Measurements from ENCODE around the gene SLC25A24. TPM values are rescaled to one million over a fixed set of nuclear protein-coding genes. Genes with fewer than 3 reads are reported as not detected.

Gene SLC25A24
- polyA plus RNA-seq, 1 donor, result 34.5 TPM

DNA sequence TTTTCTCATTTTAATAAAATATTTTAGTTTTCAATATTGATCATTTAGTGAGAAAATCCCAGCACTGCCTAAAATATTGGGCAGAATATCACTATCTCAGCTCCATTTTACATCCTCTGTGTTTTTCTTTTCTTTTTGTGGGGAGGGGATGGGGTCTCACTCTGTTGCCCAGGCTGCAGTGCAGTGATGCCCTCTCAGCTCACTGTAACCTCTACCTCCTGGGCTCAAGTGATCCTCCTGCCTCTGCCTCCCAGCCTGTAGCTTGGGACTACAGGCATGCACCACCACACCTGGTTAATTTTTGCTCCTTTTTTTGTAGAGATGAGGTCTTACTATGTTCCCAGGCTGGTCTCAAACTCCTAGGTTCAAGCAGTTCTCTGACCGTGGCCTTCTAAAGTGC, 76.1 kb downstream of the SLC25A24 start:
- no peaks in the 10 kb centered on the region for H3K36me3 ChIP-seq (ENCODE audit: control insufficient read depth, insufficient read depth, low read length)
- no peak overlapping the region for H3K27ac ChIP-seq (ENCODE audit: low read length)
- no peak overlapping the region for H3K4me3 ChIP-seq (ENCODE audit: low read length)
- no peaks in the 10 kb centered on the region for H3K27me3 ChIP-seq (ENCODE audit: control insufficient read depth, insufficient read depth, low read length)
- no peak for DNase-seq
- no peaks in the 10 kb centered on the region for H3K4me1 ChIP-seq (ENCODE audit: control insufficient read depth, insufficient read depth, low read length)
- WGBS (ENCODE audit: insufficient coverage, low lambda C conversion rate), result no CpG with 5 or more reads among the region's 1 CpG
- H3K9me3 ChIP-seq (ENCODE audit: control insufficient read depth, low read depth, low read length), result no peaks in the 10 kb centered on the region

DNA sequence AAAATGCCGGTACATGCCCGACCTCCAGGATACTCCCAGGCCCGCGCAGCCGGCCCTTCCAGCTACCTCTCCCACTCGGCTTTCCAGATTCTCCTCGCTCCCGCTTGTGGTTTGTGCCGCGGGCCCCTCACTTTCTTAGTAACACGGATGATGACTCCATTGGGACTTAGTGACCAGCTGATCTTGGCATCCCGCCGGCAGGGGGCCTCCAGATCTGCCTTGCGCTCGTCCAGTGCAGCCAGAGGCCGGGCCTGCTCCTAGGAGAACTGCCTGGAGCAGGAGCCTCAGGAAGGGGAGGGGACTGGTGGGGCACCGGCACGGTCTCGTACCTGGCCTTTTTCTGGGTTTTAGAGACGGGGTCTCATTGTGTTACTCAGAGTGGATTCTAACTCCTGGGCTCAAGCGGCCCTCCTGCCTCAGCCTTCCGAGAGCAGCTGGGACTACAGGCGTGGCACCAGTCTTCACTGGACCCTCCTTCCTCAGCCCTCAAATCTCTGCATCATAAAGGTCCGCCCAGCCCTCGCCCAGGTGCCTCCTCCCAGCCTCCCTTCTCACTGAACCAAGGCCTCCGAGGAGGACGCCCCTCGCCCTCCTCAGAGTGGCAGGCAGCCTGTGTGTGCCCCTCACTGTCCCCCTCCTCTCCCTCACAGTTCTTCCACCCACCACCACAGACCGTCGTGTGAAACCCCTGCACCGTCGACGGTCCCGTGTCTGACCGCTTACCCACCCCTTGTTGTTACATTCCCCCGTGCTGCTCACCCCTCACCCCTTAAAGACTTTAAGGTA, 78.6 kb downstream of the SLC25A24 start:
- Histone ChIP-seq H3K27me3 (ENCODE audit: control insufficient read depth, insufficient read depth, low read length) (no peaks in the 10 kb centered on the region), H3K27ac (ENCODE audit: low read length) (no peak overlapping the region), H3K9me3 (ENCODE audit: control insufficient read depth, low read depth, low read length) (no peaks in the 10 kb centered on the region), H3K4me1 (ENCODE audit: control insufficient read depth, insufficient read depth, low read length) (peaks cover 8% of the 10 kb centered on the region), H3K36me3 (ENCODE audit: control insufficient read depth, insufficient read depth, low read length) (no peaks in the 10 kb centered on the region), H3K4me3 (ENCODE audit: low read length) (no peak overlapping the region)
- peak in 1 of 2 donors; percentile 15 for DNase-seq
- no CpG with 5 or more reads among the region's 36 CpGs for WGBS (ENCODE audit: insufficient coverage, low lambda C conversion rate)

DNA sequence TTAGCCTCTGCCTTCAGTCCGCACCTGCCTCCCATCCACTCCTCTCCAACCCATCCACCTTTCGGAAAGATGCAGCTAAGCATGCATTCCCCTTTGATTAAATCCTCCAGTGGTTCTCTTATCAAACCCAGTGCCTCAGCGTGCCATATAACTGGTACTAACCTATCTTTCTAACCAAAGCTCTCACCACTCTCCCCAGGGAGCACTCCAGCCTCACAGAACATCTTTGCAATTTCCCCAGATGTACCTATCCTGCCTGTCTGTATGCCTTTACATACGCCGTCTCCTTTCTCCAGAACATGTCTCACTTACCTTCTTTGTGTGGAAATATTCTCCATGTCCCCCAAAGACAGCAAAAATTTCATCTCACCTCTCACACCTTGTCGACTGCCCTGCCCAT, 80.0 kb downstream of the SLC25A24 start:
- no peaks in the 10 kb centered on the region for H3K9me3 ChIP-seq (ENCODE audit: control insufficient read depth, low read depth, low read length)
- H3K4me1 ChIP-seq (ENCODE audit: control insufficient read depth, insufficient read depth, low read length), result peaks cover 8% of the 10 kb centered on the region
- no peak overlapping the region for H3K27ac ChIP-seq (ENCODE audit: low read length)
- H3K36me3 ChIP-seq (ENCODE audit: control insufficient read depth, insufficient read depth, low read length), result no peaks in the 10 kb centered on the region
- 94% methylated on average over 4 of the region's 6 CpGs for WGBS (ENCODE audit: insufficient coverage, low lambda C conversion rate)
- no peak overlapping the region for H3K4me3 ChIP-seq (ENCODE audit: low read length)
- H3K27me3 ChIP-seq (ENCODE audit: control insufficient read depth, insufficient read depth, low read length), result no peaks in the 10 kb centered on the region
- no peak for DNase-seq

DNA sequence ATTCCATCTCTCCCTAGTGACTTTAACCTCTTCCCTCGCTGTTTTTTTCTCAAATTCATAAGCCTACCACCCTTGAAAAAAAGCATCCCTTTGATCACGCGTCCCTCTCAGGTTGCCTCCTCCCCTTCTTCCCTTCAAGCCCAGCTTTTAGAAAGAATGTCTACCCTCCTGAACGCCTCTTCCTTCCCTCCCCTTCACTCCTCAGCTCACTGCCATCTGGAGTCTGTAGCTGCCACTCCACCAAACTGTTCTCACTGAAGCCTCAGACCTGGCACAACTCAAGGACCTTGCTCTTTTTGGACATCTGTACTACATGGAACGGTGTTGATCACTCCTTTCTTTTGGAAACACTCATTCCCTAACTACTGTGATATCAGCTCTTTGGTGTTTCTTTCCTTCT, 80.6 kb downstream of the SLC25A24 start:
- Histone ChIP-seq H3K27ac (ENCODE audit: low read length) (no peak overlapping the region), H3K4me3 (ENCODE audit: low read length) (no peak overlapping the region), H3K36me3 (ENCODE audit: control insufficient read depth, insufficient read depth, low read length) (no peaks in the 10 kb centered on the region), H3K9me3 (ENCODE audit: control insufficient read depth, low read depth, low read length) (no peaks in the 10 kb centered on the region), H3K27me3 (ENCODE audit: control insufficient read depth, insufficient read depth, low read length) (no peaks in the 10 kb centered on the region), H3K4me1 (ENCODE audit: control insufficient read depth, insufficient read depth, low read length) (peaks cover 8% of the 10 kb centered on the region)
- WGBS (ENCODE audit: insufficient coverage, low lambda C conversion rate), result 64% methylated on average over 3 of the region's 5 CpGs
- no peak for DNase-seq

DNA sequence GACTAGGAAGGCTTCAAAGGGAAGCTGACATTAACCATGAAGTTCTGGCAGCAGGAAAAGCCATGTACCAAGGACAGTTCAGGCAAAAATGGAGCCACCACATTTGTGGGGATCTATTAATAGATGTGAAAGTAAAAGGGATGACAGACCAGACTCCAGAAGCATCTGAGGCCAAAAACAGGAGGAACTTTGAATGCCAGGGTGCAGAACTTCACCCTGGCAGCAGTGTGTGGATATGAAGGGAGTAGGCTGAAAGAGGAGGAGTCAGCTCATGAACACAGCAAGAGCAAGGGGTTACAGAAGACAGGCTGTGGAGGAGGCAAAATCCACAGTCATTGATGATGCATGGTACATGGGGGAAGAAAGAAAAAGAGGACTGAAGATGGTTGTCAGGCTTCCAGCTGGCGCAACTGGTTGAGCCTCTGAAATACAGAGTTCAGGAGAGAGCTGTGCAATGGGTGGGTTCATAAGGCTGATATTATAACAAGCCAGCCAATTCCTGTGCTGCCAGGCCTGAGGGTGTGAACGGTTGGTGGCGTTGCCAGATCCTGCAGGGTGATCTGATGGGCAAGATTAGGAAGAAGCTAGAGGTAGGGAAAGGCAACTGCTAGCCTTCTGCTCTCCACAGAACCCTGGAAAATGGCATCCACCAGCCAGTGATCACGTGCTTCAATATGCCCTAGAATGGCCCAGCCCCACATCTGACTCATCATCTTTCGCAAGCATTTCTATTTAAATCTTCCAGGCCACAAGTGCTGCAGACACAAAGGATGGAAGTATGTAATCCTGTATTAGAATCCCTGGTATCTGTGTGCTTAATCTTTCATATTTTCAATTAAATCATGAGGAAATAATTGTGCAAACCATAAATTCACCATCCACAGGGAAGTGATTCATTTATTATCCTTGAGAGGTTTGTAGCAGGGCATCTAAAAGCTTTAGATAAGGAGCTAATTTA, 81.9 kb downstream of the SLC25A24 start:
- Histone ChIP-seq H3K27ac (ENCODE audit: low read length) (peak overlapping the region; percentile 26), H3K36me3 (ENCODE audit: control insufficient read depth, insufficient read depth, low read length) (no peaks in the 10 kb centered on the region), H3K4me1 (ENCODE audit: control insufficient read depth, insufficient read depth, low read length) (peaks cover 8% of the 10 kb centered on the region), H3K4me3 (ENCODE audit: low read length) (no peak overlapping the region), H3K9me3 (ENCODE audit: control insufficient read depth, low read depth, low read length) (no peaks in the 10 kb centered on the region), H3K27me3 (ENCODE audit: control insufficient read depth, insufficient read depth, low read length) (no peaks in the 10 kb centered on the region)
- DNase-seq, result peak in 1 of 2 donors; percentile 30
- WGBS (ENCODE audit: insufficient coverage, low lambda C conversion rate), result 71% methylated on average over 1 of the region's 5 CpGs

DNA sequence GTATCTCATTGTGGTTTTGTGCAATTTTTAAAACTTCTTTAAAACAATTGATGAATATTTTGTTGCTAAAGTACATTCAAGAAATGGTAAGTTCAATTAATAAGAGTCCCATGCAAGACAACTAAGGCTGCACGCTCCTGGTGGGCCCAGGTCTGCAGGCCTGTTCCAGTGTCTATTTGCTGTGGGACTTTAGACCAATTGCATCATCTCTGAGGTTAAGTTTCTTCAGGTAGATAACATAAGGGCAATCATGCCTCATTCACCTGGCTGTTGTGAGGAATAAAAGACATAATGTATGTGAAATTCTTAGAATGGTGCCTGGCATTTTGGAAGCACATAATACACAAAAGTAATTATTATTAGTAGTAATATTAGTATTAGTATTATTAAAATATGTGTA, 82.9 kb downstream of the SLC25A24 start:
- Histone ChIP-seq H3K9me3 (ENCODE audit: control insufficient read depth, low read depth, low read length) (no peaks in the 10 kb centered on the region), H3K27me3 (ENCODE audit: control insufficient read depth, insufficient read depth, low read length) (no peaks in the 10 kb centered on the region), H3K36me3 (ENCODE audit: control insufficient read depth, insufficient read depth, low read length) (no peaks in the 10 kb centered on the region), H3K4me1 (ENCODE audit: control insufficient read depth, insufficient read depth, low read length) (peaks cover 8% of the 10 kb centered on the region), H3K4me3 (ENCODE audit: low read length) (no peak overlapping the region), H3K27ac (ENCODE audit: low read length) (no peak overlapping the region)
- no CpG with 5 or more reads among the region's 1 CpG for WGBS (ENCODE audit: insufficient coverage, low lambda C conversion rate)
- DNase-seq, result peak; percentile 63 to 80

DNA sequence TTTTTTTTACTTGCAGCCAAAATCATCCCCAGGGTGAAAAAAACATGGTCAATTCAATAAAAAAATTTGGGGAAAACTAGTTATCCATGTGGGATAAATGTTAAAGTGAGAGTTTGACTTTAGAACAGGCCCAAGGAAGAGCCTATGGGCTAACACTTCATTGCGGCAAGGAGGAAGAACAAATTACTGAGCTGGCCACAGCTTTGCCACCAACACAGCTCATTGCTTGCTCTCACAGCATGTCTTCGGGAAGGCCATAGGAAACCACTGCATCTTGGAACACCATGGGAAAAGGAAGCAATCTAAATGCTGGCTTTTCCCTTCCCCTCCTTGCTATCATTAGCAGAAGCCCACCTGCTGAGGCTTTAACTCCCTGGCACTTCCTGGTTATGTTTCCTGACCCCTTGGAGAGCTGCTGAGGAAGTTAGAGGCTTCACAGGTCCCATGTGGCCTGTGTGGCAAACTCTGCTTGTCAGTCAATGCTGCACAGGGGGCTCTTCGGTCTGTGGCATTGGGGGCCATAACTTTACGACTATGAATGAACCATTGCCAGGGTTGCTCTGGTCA, 86.0 kb downstream of the SLC25A24 start:
- Histone ChIP-seq H3K9me3 (ENCODE audit: control insufficient read depth, low read depth, low read length) (no peaks in the 10 kb centered on the region), H3K36me3 (ENCODE audit: control insufficient read depth, insufficient read depth, low read length) (no peaks in the 10 kb centered on the region), H3K4me3 (ENCODE audit: low read length) (no peak overlapping the region), H3K27me3 (ENCODE audit: control insufficient read depth, insufficient read depth, low read length) (no peaks in the 10 kb centered on the region), H3K27ac (ENCODE audit: low read length) (no peak overlapping the region), H3K4me1 (ENCODE audit: control insufficient read depth, insufficient read depth, low read length) (peaks cover 8% of the 10 kb centered on the region)
- no peak for DNase-seq
- WGBS (ENCODE audit: insufficient coverage, low lambda C conversion rate), result no CpG with 5 or more reads among the region's 4 CpGs

DNA sequence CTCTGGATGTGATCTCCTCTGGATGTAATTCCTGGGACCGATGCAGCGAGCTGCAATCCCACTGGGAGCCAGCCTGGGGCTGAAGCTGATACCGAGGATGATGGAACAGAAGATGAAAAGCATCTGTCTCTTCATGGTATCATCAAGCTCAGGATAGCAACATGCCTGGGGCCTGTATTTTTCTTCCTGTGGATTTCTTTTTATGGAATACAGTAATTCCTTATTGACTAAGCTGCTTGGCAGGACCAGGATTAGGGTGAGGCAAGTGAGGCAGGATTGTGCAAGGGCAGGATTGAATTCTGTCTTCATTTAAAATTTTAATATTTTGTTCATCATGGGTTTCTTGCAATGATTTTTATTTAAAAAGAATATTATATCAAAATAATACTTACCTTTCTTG, 86.6 kb downstream of the SLC25A24 start:
- no peak for DNase-seq
- Histone ChIP-seq H3K4me3 (ENCODE audit: low read length) (no peak overlapping the region), H3K36me3 (ENCODE audit: control insufficient read depth, insufficient read depth, low read length) (no peaks in the 10 kb centered on the region), H3K27me3 (ENCODE audit: control insufficient read depth, insufficient read depth, low read length) (no peaks in the 10 kb centered on the region), H3K9me3 (ENCODE audit: control insufficient read depth, low read depth, low read length) (no peaks in the 10 kb centered on the region), H3K27ac (ENCODE audit: low read length) (no peak overlapping the region), H3K4me1 (ENCODE audit: control insufficient read depth, insufficient read depth, low read length) (peaks cover 8% of the 10 kb centered on the region)
- no CpG with 5 or more reads among the region's 3 CpGs for WGBS (ENCODE audit: insufficient coverage, low lambda C conversion rate)

DNA sequence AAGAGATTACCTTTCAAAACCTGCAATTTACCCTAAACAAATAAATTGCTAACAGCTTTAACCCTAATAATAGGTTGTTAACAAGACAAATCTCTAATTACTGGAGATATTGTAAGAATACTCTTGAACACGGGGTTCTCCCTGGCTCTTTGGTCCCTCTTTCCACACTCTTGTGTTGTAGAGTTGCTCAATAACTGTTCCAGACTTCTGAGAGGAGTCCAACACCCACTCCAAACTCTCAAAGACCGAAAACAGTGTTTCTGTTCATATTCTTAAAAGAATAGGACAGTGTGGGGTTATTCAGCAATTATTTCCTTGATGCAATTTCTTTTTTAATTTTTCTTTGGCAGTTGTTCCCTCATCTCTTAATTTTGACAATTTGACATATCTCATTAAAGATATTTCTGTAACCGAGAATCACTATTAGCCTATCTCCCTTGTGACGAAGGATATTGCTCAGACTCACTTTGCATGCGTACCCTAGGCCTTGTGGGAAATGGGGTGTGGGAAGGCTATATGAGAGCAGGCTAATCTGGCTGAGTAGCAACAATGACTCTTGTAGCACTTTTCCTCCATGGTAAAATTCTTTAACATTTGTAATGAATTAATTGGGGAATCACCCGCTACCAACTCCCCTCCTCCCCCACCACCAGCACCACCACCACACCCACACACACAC, 90.7 kb downstream of the SLC25A24 start:
- Histone ChIP-seq H3K4me1 (ENCODE audit: control insufficient read depth, insufficient read depth, low read length) (no peaks in the 10 kb centered on the region), H3K36me3 (ENCODE audit: control insufficient read depth, insufficient read depth, low read length) (no peaks in the 10 kb centered on the region), H3K9me3 (ENCODE audit: control insufficient read depth, low read depth, low read length) (no peaks in the 10 kb centered on the region), H3K27me3 (ENCODE audit: control insufficient read depth, insufficient read depth, low read length) (no peaks in the 10 kb centered on the region), H3K27ac (ENCODE audit: low read length) (no peak overlapping the region), H3K4me3 (ENCODE audit: low read length) (no peak overlapping the region)
- 100% methylated on average over 2 of the region's 6 CpGs for WGBS (ENCODE audit: insufficient coverage, low lambda C conversion rate)
- DNase-seq, result no peak

DNA sequence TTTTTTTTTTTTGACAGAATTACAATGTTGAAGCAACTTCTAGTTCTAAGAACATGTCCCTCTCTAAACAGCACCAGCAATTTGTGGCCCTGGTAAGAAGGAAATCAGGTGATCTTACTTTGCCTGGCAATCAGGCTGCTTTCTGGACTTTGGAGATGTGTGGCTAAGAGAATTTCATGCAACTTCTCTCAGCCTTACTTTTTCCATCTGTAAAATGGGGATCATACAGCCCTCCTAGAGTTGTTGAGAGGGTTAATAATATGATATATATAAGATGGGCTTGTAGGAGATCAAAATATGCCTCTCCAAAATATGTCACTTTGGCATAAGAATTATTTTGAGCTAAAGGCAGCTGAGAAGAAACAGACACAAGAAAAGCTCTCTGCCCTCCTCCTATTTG, 92.0 kb downstream of the SLC25A24 start:
- no peak for DNase-seq
- Histone ChIP-seq H3K36me3 (ENCODE audit: control insufficient read depth, insufficient read depth, low read length) (no peaks in the 10 kb centered on the region), H3K4me1 (ENCODE audit: control insufficient read depth, insufficient read depth, low read length) (no peaks in the 10 kb centered on the region), H3K4me3 (ENCODE audit: low read length) (no peak overlapping the region), H3K27me3 (ENCODE audit: control insufficient read depth, insufficient read depth, low read length) (no peaks in the 10 kb centered on the region), H3K27ac (ENCODE audit: low read length) (no peak overlapping the region), H3K9me3 (ENCODE audit: control insufficient read depth, low read depth, low read length) (no peaks in the 10 kb centered on the region)
